ENCODE measurements around the gene ATXN1.

The ATXN1 gene

DNA sequence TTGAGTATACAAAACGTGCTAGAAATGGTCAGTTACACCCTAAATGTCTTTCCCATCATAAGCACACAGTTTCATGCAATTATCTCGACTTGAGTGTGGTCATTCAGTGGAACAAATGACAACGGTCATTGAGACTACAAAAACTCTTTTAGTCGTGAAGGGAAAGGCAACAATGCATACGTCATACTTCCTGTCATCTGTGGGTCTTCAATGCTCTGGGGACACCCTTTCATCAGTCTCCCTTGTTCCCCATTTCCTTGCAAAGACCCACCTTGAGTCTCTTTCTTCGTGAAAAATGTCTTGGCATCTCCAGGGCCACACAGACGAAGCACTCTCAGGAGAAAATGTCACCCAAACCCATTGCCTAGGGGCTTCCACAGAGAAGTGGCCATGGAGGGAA, 284.4 kb downstream of the ATXN1 start:
- H3K4me3 ChIP-seq (ENCODE audit: low read depth, low read length) = no peak overlapping the region
- TF ChIP-seq, protein P1, sequence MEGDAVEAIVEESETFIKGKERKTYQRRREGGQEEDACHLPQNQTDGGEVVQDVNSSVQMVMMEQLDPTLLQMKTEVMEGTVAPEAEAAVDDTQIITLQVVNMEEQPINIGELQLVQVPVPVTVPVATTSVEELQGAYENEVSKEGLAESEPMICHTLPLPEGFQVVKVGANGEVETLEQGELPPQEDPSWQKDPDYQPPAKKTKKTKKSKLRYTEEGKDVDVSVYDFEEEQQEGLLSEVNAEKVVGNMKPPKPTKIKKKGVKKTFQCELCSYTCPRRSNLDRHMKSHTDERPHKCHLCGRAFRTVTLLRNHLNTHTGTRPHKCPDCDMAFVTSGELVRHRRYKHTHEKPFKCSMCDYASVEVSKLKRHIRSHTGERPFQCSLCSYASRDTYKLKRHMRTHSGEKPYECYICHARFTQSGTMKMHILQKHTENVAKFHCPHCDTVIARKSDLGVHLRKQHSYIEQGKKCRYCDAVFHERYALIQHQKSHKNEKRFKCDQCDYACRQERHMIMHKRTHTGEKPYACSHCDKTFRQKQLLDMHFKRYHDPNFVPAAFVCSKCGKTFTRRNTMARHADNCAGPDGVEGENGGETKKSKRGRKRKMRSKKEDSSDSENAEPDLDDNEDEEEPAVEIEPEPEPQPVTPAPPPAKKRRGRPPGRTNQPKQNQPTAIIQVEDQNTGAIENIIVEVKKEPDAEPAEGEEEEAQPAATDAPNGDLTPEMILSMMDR (IDR thresholded peaks at IDR 0.05; ENCODE audit: borderline replicate concordance, insufficient read depth, low read depth, low read length) = no peak

DNA sequence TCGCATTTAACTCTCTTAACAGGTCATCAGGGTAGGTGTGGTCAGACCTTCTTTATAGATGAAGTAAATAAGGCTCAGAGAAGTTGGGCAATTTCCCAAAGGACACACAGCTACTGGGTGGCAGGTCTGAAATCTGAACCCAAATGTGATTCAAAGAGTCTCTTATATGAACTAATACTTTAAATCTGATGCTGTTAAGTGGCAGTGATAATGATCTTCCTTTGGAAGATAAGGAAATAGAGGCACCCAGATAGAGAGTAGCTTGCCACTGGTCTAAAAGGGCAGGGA, 285.8 kb downstream of the ATXN1 start:
- TF ChIP-seq, protein P1 (IDR thresholded peaks at IDR 0.05; ENCODE audit: borderline replicate concordance, insufficient read depth, low read depth, low read length) = no peak
- no peak overlapping the region for H3K4me3 ChIP-seq (ENCODE audit: low read depth, low read length)

DNA sequence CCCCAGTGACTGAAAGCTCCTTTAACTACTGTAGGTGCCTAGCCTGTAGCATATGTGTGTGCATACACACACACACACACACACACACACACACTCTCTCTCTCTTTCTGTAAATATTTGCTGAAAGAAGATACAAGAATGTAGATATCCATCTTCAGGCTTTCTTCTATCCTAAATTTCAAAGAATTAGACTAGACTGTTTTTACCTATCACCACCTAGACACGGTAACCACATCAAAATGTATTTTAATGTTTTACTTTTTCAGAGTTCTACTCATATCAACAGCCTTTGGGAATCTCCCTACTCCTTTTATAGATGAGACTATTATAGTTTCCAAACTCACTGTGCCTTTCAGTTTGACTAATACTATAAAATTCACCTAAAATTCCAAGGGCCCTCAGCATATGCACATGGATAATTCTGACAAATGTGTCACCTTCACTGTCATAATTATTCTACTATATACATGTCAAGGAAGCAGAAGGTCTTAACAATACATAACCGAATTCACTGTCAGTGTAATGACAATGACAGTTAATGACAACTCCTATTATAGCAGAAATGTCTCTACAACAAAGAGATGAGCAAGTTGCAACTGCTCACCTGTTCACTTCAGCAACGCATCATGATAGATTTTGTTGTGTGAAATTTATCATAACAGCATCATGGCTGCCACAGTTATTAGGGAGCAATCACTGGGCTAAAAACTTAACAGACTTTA, 286.3 kb downstream of the ATXN1 start:
- TF ChIP-seq, protein P1 (IDR thresholded peaks at IDR 0.05; ENCODE audit: borderline replicate concordance, insufficient read depth, low read depth, low read length) = no peak
- no peak overlapping the region for H3K4me3 ChIP-seq (ENCODE audit: low read depth, low read length)

DNA sequence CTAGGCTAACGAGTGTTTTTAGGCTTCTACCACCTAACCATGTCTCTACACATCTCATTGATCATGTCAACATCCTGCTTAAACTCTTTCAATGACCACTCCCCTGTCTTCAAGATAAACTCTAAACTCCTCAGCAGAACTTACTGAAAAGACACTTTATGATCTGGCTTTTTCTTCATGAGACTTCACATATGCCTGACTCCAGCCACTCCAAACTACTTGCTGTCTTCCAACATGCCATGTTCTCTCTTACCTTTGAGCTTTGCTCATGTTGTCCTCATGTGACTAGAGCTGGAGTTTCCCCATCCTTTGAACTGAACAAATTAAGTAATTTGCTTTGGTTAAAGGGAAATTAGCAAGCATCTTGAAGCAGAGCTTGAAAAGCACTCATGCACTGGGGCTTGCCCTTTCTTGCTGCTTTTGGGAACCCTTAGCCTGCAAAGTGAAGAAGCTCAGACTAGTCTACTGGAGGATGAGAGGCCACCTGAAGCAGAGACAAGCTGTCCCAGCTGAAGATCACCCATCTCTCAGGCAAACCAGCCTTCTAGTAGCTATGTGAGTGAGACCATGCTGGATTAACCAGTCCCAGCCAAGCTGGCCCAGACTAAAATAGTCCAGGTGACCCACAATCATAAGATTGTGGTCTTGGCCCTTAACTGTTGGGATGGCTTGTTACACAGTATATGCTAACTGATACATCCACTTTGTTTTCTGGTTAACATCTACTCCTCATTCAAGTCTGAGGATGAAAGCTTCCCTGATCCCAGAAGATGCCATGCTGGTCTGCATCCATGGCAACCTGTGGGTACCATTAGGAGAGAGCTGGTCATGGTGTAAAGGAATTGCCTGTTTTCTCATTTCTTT, 287.1 kb downstream of the ATXN1 start:
- H3K4me3 ChIP-seq (ENCODE audit: low read depth, low read length) = no peak overlapping the region
- TF ChIP-seq, protein P1 (IDR thresholded peaks at IDR 0.05; ENCODE audit: borderline replicate concordance, insufficient read depth, low read depth, low read length) = no peak

DNA sequence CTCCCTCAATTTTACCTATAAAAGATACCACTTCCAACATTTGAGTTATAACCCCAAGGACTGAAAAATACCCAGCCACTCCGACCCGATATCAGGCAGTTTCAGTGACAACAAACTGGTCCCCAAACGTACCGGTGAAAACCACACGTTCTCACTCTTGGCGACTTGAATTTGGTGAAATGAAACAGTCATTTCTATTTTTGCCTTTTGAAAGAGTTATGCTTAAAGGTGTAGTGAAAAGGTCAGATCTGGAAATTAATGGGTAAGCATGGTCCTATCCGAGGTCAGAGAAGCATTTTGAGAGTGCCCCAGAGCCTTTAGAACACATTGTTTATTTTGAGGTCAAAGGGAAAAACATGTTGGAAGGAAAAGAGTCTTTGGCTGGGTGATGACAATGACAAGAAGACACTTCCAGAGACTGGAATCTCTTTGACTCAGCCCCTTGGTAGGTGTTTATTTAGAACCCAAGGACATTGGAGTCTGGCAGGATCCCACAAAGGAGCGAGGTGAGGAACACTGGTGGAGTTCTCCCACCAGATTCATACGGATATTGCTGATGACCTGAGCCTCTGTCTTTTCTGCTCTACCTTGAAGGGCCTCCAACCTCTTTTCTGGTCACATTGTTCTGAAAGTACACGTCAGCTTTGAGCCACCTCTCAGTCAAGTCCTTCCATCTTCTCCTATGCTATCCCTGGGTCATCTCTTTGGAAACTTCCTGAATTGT, 287.9 kb downstream of the ATXN1 start:
- TF ChIP-seq, protein P1 (IDR thresholded peaks at IDR 0.05; ENCODE audit: borderline replicate concordance, insufficient read depth, low read depth, low read length) = no peak
- H3K4me3 ChIP-seq (ENCODE audit: low read depth, low read length) = no peak overlapping the region

DNA sequence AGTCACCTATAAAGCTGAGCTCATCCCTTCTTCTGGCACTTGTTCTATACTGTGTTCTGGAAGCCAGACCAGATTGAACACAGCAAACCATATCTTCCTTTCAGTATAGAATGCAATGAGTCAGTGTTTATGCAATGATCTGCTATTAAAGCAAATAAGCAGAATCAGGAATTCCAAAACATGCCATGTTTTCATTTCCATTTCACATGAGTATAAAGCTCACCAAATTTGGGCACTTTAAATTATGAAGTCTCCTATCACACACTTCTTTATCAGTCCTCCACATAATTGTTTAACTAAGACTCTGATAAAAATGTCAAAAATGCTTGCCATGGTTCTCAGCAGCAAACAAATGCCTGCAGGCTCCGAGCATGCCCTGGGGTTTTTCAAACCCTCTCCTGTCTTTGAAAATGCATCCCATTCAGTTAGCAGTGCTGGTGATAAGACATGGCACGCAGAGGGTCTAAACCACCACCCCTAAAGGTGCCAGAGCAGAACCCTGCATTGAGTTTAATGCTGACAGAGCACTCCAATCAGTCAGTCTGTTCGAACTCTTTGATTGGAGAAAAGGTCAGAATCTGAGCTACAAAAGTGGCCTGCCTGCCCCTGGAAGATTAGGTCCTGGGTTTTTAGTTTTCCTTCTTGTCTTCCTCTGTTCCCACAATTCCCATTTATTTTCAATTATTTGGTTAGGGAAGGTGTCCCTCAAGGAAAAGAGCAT, 288.8 kb downstream of the ATXN1 start:
- TF ChIP-seq, protein P1 (IDR thresholded peaks at IDR 0.05; ENCODE audit: borderline replicate concordance, insufficient read depth, low read depth, low read length) = no peak
- no peak overlapping the region for H3K4me3 ChIP-seq (ENCODE audit: low read depth, low read length)

All from GM12875 (cell line).